Aorta (tissue), 5 donors: ENCODE results near the gene CD84. TPM values are rescaled to one million over a fixed set of nuclear protein-coding genes. Genes with fewer than 3 reads are reported as not detected.

ENCODE experiments used
- ATAC-seq: fragments of 200-7000 bp; cut with Tn5 transposase; one replicate; pipeline ENCODE4 v1.9.1; 2022; ENCODE audit warnings: moderate library complexity; ENCODE audit not compliant: low FRiP score
- DNase-seq, 2 donors: peaks; one replicate each; pipeline ENCODE4 v3.0.0-alpha.2; 2020
- H3K27ac ChIP-seq, 2 donors: one replicate each; pipeline ENCODE4 v1.5.1; 2013; ENCODE audit warnings: low read length in 2 of 2, mild to moderate bottlenecking in 2 of 2, moderate library complexity in 2 of 2, control low read depth in 1 of 2, inconsistent platforms in 1 of 2, low read depth in 1 of 2
- H3K27me3 ChIP-seq, 2 donors: one replicate each; pipeline ENCODE4 v1.6.1; 2013; ENCODE audit warnings: control low read depth in 1 of 2, low read length in 1 of 2, mild to moderate bottlenecking in 1 of 2, moderate library complexity in 1 of 2; ENCODE audit not compliant: insufficient read depth in 2 of 2, control insufficient read depth in 1 of 2
- H3K36me3 ChIP-seq, 2 donors: one replicate each; pipeline ENCODE4 v1.6.1; 2013; ENCODE audit warnings: control low read depth in 1 of 2, low read length in 1 of 2, mild to moderate bottlenecking in 1 of 2; ENCODE audit not compliant: insufficient read depth in 2 of 2, control insufficient read depth in 1 of 2
- H3K4me1 ChIP-seq, 2 donors: one replicate each; pipeline ENCODE4 v1.6.1; 2013; ENCODE audit warnings: low read length in 2 of 2, control low read depth in 1 of 2, mild to moderate bottlenecking in 1 of 2, moderate library complexity in 1 of 2; ENCODE audit not compliant: insufficient read depth in 2 of 2, control insufficient read depth in 1 of 2
- H3K4me3 ChIP-seq, 2 donors: one replicate each; pipeline ENCODE4 v1.5.1; 2013; ENCODE audit warnings: low read length in 2 of 2, control low read depth in 1 of 2, mild to moderate bottlenecking in 1 of 2
- H3K9me3 ChIP-seq: one replicate; pipeline ENCODE4 v1.6.1; 2013; ENCODE audit warnings: mild to moderate bottlenecking, low read length; ENCODE audit not compliant: control insufficient read depth
- WGBS, 2 donors: extraction: QIAGEN DNeasy Blood & Tissue Kit; methylation state at CpG; one replicate each; pipeline ENCODE4 v1.1.7; 2013; 5-methylcytosine and 5-hydroxymethylcytosine counted together
- intact Hi-C, 2 donors: fragments of 100-400 bp; cut with DNase I; formaldehyde crosslinking; loops; one replicate each; pipeline versions ENCODE4 v1.14.2 to v1.15.0; 2022
- polyA plus RNA-seq, 2 donors: library from polyadenylated mRNA; stranded (reverse); fragments of 200-250 nt; gene quantifications; one replicate each; pipeline ENCODE4 v1.2.3, GENCODE V29; 2013
- total RNA-seq, 2 donors: library from RNA; stranded (reverse); fragmentation: NEBNext Ultra II Directional; extraction: Animal tissue kit (Norgen Biotek cat#: 25700); gene quantifications; one replicate each; pipeline ENCODE4 v1.2.1, GENCODE V29; 2021
- donor health status: healthy with polysubstance abuse.
- donor health status: Bipolar disorder and iron deficiency.
- donor health status: DM: no; HTN: no; CAD: no.
- donor health status: DM: no; HTN: no; CAD: no.
- donor health status: DM: yes; HTN: yes; CAD: no.

The CD84 gene
- total and polyA plus RNA-seq, 4 donors: 0.41 to 22.9 (median 7.5) TPM

GRCh38 chr1:160623227-160623633 is 43.9 kb upstream of the CD84 start:
- H3K27ac ChIP-seq: no peak overlapping the region
- no peaks in the 10 kb centered on the region for H3K27me3 ChIP-seq
- no peak overlapping the region for H3K4me3 ChIP-seq
- no peak for ATAC-seq
- intact Hi-C loops: no loop called here
- H3K36me3 ChIP-seq: no peaks in the 10 kb centered on the region
- H3K9me3 ChIP-seq: peaks cover 1% of the 10 kb centered on the region
- no peak for DNase-seq
- no peaks in the 10 kb centered on the region for H3K4me1 ChIP-seq
- 85 to 91% methylated on average over 3 of the region's 3 CpGs for WGBS, 2 donors

- DNase-seq (no peak), ATAC-seq (no peak)
- WGBS, 2 donors: 85 to 89% methylated on average over 5 of the region's 5 CpGs
Observed at GRCh38 chr1:160622501-160623226, 43.4 kb upstream of the CD84 start.

GRCh38 chr1:160621633-160622413 is 42.5 kb upstream of the CD84 start:
- ATAC-seq (no peak), DNase-seq (no peak)
- Histone ChIP-seq H3K9me3 (peaks cover 1% of the 10 kb centered on the region), H3K27me3 (no peaks in the 10 kb centered on the region), H3K27ac (no peak overlapping the region), H3K36me3 (no peaks in the 10 kb centered on the region), H3K4me1 (no peaks in the 10 kb centered on the region), H3K4me3 (no peak overlapping the region)
- intact Hi-C loops: no loop called here
- 54 to 70% methylated on average over 8 of the region's 8 CpGs for WGBS, 2 donors

More at GRCh38 chr1:160622501-160623226, 43.4 kb upstream of the CD84 start:
- H3K4me3 ChIP-seq: no peak overlapping the region
- peaks cover 1% of the 10 kb centered on the region for H3K9me3 ChIP-seq
- no peaks in the 10 kb centered on the region for H3K4me1 ChIP-seq
- H3K27me3 ChIP-seq: no peaks in the 10 kb centered on the region
- no peak overlapping the region for H3K27ac ChIP-seq
- no peaks in the 10 kb centered on the region for H3K36me3 ChIP-seq
- intact Hi-C loops: no loop called here

GRCh38 chr1:160620942-160621632 is 41.8 kb upstream of the CD84 start:
- Histone ChIP-seq H3K27me3 (no peaks in the 10 kb centered on the region), H3K36me3 (no peaks in the 10 kb centered on the region), H3K27ac (no peak overlapping the region), H3K9me3 (peaks cover 1% of the 10 kb centered on the region), H3K4me1 (no peaks in the 10 kb centered on the region), H3K4me3 (no peak overlapping the region)
- WGBS, 2 donors: 71 to 81% methylated on average over 5 of the region's 5 CpGs
- DNase-seq (no peak), ATAC-seq (no peak)
- intact Hi-C loops: no loop called here

GRCh38 chr1:160619742-160620277 is 40.5 kb upstream of the CD84 start:
- no peak overlapping the region for H3K4me3 ChIP-seq
- H3K36me3 ChIP-seq: no peaks in the 10 kb centered on the region
- intact Hi-C loops: no loop called here
- H3K9me3 ChIP-seq: peaks cover 1% of the 10 kb centered on the region
- no peak overlapping the region for H3K27ac ChIP-seq
- 84 to 85% methylated on average over 4 of the region's 4 CpGs for WGBS, 2 donors
- ATAC-seq: no peak
- DNase-seq: no peak
- H3K4me1 ChIP-seq: no peaks in the 10 kb centered on the region
- H3K27me3 ChIP-seq: no peaks in the 10 kb centered on the region

GRCh38 chr1:160618763-160619274 is 39.5 kb upstream of the CD84 start:
- ATAC-seq (no peak), DNase-seq (no peak)
- H3K27ac ChIP-seq: no peak overlapping the region
- H3K4me1 ChIP-seq: no peaks in the 10 kb centered on the region
- H3K27me3 ChIP-seq: no peaks in the 10 kb centered on the region
- WGBS, 2 donors: 86% methylated on average over 3 of the region's 3 CpGs
- intact Hi-C loops: no loop called here
- peaks cover 1% of the 10 kb centered on the region for H3K9me3 ChIP-seq
- no peaks in the 10 kb centered on the region for H3K36me3 ChIP-seq
- no peak overlapping the region for H3K4me3 ChIP-seq

GRCh38 chr1:160618327-160618726 is 39.0 kb upstream of the CD84 start:
- intact Hi-C loops: no loop called here
- ATAC-seq: no peak
- no peaks in the 10 kb centered on the region for H3K27me3 ChIP-seq
- DNase-seq: no peak
- H3K36me3 ChIP-seq: no peaks in the 10 kb centered on the region
- 59 to 69% methylated on average over 1 of the region's 1 CpG for WGBS, 2 donors
- no peaks in the 10 kb centered on the region for H3K4me1 ChIP-seq
- H3K27ac ChIP-seq: no peak overlapping the region
- peaks cover 1% of the 10 kb centered on the region for H3K9me3 ChIP-seq
- H3K4me3 ChIP-seq: no peak overlapping the region

- intact Hi-C loops: no loop called here
- no peak for ATAC-seq
Observed at GRCh38 chr1:160615660-160616059, 36.4 kb upstream of the CD84 start.

More at GRCh38 chr1:160615660-160616059, 36.4 kb upstream of the CD84 start:
- no peaks in the 10 kb centered on the region for H3K4me1 ChIP-seq
- 79 to 82% methylated on average over 2 of the region's 2 CpGs for whole genome bisulfite sequencing, 2 donors
- no peak overlapping the region for H3K27ac ChIP-seq
- H3K4me3 ChIP-seq: no peak overlapping the region
- DNase-seq: no peak
- H3K36me3 ChIP-seq: no peaks in the 10 kb centered on the region
- peaks cover 3% of the 10 kb centered on the region for H3K9me3 ChIP-seq
- no peaks in the 10 kb centered on the region for H3K27me3 ChIP-seq
